GM19324 (cell line): ENCODE results near the gene RRP9.
"Not testable (repeated sequence)": the region's sequence is repeated elsewhere in the genome, so short reads cannot be mapped to it uniquely, and the experiment has no call there.

Experiments used
- ATAC-seq: cut with Tn5 transposase; IDR thresholded peaks from one replicate; pipeline ENCODE4 v1.9.1; 2021; ENCODE audit warnings: mild to moderate bottlenecking, moderate library complexity; ENCODE audit not compliant: unreplicated experiment, low FRiP score

RRP9 gene

DNA sequence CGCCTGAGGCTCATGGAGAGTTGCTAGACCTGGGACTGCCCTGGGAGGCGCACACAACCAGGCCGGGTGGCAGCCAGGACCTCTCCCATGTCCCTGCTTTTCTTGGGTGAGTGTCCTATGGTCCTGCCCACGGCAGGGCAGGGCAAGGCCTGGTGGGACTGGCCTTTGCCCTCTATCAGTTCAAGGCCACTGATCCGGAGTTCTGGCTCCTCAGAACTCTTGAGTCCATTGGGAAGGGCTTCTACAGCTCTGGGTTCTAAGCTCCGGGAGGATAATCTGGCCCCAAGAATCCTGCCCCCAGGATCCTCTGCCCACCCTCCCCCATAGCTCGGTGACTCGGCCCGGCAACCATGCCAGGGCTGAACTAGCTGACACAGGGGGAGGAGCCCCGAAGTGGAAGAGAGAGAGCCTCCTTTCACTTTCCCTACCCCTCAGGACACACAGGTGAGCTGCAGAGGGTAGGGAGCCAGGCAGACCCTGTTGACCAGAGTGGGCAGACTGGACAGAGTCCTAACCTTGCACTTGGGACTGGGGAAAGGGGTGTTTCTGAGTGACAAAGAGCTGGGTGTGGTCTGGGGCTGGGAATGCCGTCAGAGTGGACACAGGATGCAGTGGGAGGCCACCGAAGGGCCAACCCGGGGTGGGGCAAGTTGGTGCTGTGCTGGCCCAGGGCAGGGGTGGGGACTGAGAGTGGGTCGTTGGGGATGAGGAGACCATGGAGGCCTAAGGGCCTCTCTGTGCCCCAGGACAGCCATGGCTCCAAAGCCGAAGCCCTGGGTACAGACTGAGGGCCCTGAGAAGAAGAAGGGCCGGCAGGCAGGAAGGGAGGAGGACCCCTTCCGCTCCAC lies 1.1 kb upstream of the RRP9 start:
- ATAC-seq: peak; percentile 21

DNA sequence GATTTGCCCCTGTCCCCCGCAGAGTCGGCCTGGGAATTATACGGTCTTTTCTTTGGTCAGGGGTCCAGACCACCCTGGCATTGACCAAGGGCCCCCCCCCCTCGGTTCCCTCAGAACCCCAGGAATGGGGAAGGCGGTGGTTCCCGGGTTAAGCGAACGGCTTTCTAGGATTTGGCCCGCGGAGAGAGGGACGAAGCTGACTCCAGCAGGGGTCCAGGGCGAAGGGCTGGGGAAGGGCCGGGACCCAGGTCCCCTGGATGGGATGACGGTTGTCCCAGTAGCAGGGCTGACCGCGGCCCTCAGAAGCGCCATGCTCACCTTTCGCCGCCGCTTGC lies 274 bp downstream of the RRP9 start:
- no peak for ATAC-seq

DNA sequence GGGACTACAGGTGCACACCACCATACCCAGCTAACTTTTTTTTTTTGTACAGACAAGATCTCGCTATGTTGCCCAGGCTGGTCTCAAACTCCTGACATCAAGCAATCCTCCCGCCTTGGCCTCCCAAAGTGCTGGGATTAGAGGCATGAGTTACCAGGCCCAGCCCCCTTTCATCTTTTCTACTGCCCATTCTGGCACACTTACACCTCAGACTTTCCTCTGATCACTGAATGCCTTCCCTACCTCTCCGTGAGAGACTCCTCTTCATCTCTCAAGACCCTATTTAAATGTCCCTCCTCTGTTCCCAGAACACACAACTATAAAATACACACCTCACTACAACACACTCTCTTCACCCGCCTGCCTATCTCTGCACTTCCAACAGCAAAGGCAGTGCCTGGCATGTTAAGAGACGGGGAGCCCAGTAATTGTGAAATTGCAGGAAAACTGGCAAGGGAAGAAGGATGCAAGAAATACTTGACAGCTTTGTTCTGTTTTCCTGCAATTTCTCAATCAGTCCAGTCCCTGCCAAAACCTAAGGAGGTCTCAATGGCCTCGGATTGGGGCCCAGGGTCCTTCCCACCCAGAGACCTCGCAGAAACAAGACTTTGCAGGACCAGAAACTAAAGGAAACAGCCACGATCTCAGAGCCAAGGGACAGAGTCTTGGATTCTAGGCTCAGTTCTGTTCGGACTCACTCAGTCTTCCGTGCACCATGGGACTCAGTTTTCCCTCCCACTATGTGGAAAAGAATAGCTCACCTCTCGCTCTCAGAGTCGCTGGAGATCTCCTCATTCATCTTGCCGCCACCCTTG lies 849 bp downstream of the RRP9 start:
- ATAC-seq: no peak

DNA sequence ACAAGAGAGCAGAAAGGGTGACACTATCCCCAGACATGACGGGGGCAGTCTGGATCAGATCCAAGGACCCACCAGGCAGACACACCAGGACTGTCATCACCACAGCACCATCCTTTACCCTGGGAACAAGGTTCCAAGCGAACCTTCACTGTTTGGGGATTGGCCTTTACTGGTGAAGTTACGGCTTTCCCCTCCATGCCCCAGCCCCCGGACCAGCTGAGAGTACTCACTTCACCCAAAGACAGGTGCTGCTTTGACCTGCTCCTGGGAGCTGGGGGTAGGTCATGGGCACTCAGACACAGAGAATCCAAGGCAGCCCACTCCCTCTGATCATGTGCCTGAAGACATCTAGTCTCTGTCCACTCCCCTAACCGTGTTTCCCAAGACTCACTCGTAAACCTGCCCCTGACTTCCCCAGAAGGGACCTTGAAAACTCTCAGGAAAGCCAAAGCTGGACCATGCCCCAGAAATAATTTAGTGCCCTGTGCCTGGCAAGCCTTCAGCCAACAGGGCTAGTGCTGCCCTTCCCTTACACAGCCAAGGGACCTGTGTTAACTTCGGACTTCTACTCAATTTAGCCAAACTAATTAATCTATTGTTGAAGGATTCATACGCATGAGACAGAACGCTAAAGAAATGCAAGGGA lies 2.8 kb downstream of the RRP9 start:
- no peak for ATAC-seq

DNA sequence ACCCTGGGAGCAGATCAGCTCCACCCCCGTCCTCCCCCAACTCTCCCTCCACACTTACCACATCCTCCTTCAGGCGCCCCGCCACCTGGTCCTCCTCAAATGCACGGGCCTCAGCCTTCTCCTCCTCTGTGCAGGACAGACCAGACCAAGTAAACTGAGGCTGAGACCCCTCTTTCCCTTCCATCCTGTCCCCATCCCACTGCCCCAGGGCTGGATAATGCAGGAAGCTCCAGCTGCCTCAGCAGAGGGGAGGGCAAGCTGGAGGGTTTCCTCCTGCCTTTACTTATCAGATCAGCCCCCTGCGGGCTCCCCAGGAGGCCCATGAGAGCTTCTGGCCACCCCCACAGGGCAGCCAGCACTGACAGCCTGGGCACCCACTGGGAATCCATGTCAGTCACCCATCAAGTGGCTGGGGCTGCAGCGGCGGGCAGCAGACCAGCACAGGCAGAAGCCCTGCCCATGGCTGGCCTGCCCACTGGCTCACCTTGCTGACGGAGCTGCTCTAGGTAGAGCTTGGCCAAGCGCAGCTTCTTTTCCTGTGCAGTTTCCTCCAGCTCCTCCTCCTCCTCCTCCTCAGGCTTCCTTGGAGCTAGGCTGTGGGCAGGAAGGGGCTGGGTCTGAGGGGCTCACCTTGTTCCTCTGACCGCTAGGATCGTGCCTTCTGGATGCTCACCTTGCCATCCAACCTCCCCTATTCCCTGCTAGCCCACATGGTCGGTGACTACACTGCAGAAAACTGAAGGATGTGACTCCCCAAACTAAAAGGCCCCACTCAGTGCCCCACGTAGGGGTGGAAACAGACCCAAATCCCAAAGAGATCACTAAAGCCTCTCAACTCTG lies 3.9 kb downstream of the RRP9 start:
- ATAC-seq: no peak

DNA sequence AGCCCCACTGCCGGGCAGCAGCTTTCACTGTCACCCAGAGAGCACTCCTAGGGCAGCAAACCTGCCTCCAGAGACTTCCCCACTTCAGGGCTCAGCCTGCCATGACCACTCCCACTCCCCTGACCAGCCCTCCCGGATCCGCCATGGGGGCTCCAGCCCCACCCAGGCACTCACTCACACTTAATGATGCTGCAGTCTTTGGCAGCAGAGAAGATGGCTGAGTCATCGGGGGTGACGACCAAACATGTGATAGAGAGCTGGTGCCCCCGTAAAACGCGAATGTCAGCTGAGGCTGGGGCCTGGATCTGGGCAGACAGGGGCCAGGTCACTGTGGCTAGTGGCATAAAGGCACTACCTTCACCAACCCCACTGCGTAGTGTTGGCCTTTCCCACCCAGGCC lies 4.7 kb downstream of the RRP9 start:
- ATAC-seq: no peak

DNA sequence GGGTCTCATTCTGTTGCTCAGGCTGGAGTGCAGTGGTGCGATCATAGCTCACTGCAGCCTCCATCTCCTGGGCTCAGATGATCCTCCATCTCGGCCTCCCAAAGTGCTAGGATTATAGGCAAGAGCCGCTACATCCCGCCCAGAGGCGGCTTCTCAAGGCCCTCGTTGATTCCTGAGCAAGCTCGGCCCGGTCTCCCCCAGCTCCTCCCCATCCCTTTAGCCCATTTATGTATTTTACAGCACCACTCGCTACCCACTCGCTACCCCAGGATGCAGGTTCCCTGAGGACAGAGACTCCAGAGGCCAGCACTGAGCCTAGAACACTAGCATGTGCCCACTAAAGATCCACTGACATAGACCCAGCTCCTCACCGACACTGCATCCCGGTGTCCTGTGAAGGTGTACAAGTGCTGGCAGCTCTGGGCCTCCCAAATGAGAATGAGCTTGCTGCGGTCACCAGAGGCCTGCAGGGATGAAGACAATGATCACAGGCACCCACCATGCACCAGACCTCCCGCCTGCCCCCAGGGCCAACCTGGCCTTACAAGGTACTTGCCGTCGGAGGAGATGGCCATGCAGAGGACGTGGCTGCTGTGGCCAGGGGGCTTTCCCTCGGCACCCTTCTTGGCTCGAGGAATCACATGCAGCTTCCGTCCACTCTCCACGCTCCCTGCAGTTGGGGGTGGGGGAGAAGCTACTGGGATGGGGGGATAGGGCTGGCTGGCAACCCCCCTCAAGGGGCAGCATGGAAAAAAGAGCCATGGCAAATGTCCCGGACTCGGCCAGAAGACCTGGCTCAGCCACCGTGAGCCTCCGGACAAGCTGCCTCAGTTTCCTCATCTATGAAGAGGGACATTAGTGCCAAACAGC lies 5.6 kb downstream of the RRP9 start:
- no peak for ATAC-seq

DNA sequence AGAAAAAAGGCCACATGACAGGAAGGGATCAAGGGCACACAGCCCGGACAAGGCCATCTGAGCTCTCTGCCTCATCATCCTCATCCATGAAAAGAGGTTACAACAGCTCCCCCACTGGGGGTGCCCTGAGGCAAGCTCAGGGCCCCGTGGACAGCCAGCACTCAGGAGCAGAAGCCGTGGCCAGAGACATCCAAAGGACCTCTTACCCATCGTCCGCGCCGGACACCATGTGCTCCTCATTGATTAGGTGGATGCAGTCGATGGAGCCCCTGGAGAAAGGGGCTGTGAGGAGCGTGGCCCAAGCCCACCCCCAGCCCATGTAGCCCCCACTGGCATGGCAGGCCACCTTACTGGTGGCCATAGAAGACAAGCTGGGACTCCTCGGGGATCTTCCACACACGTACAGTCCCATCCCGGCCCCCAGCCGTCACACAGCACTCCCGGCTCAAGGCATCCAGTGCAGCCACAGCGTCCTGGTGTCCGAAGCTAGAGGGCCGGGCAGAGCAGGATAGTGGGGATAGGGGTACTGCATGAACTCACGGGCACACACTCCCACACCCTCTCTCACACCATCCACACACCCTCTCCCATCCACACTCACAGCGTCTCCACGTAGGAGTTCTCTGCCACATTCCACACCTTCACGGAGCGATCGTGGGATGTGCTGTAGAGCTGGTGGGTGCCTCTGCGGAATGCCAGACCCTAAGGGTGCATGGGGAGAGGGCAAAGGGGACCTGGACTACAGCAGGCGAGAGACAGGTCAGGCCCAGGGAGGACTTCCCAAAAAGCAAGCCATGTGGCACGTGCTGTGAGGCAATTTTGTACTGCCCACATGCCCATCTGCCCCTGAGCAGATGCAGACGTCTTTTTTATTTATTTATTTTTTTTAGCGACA lies 6.5 kb downstream of the RRP9 start:
- no peak for ATAC-seq

DNA sequence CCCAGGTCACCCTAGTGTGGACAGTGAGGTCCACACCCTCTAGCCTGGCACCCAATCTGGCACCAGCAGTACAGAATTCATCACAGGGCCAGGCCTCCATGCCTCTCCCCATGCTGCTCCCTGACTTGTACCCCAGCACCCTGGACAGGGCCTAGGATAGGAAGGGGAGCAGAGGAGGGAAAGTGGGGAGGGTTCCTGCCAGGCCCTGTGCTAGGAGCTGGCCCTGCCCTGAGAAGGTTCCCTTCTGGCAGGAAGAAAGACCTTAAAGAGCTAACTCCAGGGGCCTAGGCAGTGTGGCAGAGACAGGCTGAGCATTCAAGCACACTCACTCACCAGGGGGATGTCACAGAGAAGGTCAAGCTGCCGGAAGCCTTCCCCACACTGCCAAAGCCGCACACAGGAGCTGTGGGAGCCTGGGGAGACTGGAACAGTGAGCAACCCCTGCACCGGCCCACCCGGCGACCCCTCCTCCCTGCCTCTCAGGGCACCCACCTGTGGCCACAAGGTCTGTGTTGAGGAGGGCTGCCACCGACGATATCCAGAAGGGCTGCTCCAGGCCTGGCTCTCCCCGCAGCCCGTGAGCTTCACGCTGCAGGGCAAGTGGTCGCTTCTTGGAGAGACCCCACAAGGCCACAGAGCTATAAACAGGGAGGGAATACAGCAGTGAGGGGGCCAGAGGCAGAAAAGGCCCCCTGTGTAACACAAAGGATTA lies 7.4 kb downstream of the RRP9 start:
- no peak for ATAC-seq

DNA sequence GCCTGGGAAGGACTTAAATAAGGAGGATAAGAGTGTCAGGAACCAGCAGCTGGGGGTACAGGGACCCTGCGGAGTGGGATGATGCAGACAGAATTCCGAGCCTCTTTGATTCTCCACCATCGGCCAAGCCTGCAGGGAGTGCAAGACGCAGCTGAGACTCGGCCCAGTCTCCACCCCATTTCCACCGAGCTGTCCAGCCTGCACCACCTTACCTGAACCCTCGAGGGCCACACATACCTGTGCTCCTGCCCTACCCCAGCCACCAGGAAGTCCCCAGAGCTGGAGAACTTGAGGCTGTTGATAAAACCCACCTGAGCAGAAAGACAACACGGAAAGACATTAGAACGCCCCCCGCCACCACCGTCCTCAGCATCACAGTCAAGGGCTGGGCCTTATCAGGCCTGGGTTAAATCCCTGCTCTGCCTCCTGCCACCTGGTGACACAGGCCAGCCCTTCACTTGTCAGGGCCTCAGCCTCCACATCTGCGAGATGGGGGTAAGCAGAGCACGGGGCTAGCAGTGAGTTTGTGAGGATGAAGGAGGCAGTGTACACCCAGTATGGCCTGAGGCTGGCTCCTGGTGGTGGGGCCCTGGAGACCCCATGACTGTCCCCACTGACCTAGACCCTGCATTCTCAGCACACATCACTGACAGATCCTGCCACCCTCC lies 8.1 kb downstream of the RRP9 start:
- ATAC-seq: no peak

DNA sequence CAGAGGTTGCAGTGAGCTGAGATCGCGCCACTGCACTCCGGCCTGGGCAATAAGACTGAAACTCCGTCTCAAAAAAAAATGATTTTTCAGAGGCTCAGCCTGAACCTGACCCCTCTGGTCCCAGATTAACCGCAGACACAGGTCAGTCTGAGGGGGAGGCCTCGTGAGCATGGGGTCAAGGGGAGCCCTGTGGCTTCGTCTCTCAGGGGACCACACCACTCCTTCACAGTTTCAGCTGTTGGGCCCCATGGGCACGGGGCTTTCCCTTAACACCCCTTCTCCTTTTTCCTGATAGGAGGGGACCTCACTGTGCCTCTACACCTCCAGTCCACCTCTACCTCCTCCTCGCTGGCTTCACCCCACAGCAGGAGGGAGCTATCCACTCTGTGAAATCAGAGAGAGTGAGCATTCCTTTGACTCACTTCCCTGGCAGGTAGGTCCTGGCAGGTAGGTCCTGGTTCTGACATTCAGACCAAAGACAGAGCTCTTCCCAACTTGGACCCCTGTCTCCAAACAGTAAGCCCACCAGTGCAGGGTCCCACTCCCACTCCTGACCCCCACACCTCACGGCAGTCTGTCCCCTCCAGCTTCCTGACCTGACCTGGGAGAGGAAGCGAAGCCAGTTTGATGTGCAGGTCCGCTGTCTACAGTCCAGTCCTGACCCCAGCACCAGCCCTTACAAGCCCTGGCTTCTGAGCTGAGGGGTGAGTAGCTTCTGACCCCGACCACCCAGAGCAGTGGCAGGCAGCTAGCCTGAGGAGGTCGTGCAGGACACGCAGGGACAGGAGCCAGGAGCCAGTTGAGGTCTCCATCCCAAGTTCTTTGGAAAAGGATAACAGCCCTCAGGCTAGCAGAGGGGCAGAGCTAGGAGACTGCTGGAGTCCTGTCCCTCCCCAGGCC lies 9.0 kb downstream of the RRP9 start:
- no peak for ATAC-seq

DNA sequence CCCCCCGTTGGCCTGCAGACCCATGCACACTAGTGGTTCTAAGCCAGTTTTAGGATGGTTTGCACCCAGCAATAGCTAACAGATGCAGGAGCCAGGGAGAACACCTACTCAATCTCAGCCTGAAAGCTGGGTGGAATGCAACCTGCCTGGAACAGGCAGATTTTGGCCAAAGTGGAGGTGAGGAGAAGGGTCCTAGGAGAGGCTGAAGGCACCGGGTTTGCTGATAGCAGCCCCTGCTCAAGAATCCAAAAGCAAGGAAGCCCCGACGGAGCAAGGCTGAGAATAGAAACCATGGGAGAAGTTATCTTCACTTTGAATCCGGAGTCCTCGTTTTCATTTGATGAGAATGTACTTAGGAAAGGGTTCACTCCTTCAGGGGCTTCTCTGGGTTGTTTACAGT lies 9.9 kb downstream of the RRP9 start:
- no peak for ATAC-seq

DNA sequence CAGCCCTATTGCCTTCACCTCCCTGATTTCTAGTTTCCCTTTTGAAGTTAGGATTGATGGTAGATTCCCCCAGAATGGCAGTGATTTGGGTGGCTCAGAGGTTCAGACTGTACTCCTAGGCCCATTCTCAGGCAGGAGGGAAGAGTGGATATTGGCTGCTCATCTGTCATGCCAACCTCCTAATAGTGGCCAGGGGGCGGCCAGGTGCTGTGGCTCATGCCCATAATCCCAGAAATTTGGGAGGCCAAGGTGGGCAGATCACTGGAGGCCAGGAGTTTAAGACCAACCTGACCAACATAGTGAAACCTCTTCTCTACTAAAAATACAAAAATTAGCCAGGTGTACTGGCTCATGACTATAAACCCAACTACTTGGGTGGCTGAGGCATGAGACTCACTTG lies 11.3 kb downstream of the RRP9 start:
- no peak for ATAC-seq

DNA sequence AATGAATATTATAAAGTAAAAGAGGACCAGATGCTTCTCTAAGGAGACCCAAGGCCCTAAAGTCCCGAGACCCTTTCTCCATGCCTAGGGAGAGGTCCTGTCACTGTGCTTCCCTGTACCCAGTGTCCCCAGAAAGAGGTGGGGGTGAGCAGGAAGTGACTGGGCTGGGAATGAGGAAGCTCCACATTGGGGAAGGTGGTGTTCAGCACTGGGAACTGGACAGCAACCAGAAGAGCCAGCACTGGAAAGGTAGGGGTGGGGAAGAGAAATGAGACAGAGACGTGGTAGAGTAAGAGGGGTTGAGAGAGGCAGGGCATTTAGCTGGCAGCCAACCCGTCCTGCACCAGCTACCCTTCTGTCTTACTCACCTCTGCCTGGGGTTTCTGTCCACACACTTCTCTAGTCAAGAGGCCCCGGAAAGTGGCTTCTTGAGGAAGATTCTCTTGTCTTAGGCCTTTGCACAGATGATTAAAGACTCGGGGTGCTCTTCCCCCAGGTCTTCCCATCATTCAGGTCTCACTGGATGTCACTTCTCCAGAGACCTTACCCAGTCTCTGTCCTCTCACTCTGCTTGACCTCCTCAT lies 12.2 kb downstream of the RRP9 start:
- ATAC-seq: no peak

DNA sequence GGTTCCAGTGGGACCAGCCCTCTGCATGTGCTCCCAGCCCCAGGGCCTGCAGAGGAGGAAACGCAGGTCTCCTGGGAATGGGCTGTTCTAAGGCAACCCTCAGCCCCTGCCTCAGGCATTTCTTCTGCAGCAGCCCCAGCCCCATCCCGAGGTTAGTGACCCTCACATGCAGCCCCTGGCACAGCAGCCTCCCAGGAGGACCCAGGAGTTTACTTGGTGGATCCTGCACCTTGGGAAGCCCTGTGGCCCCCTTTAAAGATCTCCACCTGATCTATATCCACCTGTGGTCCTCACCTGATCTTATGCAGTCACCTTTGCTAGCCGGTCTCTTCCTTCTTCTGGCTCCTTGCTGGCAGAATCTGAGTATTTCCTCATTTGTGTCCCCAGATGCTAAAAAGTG lies 12.7 kb downstream of the RRP9 start:
- ATAC-seq: not testable (repeated sequence)

DNA sequence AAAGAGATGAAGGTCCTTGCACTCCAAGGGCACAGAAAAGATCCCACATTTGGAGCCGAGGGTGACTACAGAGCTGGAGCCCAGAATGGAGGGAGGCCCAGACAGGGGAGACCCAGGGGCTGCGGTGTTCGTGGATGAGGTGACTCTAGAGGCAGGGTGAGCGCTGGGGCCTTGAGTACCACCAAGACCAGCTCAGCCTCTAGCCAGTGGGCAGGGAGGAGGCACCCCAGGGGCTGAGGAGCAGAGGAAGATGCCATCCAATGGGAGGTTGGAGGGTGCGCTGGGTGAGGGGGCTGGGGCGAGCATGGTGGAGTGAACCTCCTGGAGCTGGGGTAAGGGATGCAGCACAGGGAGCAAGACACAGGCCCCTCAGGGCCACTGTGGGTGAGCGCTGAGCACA lies 13.3 kb downstream of the RRP9 start:
- ATAC-seq: no peak
